Prostate gland (tissue), 2 donors: ENCODE data around the gene ARID4A. TPM values are rescaled to one million over a fixed set of nuclear protein-coding genes. Genes with fewer than 3 reads are reported as not detected.
"Not testable (repeated sequence)": the region's sequence is repeated elsewhere in the genome, so short reads cannot be mapped to it uniquely, and the experiment has no call there.

Source experiments
- DNase-seq: peaks from one replicate; pipeline ENCODE4 v3.0.0-alpha.2; 2019; ENCODE audit warnings: low spot score
- H3K27ac ChIP-seq, 2 donors: fragments of 200-600 bp; sonication (generic); 2 replicates each; pipeline ENCODE4 v1.5.1; 2017 to 2019
- H3K27me3 ChIP-seq: fragments of 200-600 bp; sonication (generic); replicated peaks from 2 replicates; pipeline ENCODE4 v1.5.1; 2019; ENCODE audit not compliant: insufficient read depth
- H3K36me3 ChIP-seq, 2 donors: fragments of 200-600 bp; sonication (generic); 1 replicate in 1 of 2; 2 replicates in 1 of 2; pipeline versions ENCODE4 v1.5.1 to v1.8.1; 2017 to 2019
- H3K4me1 ChIP-seq: fragments of 200-600 bp; sonication (generic); replicated peaks from 2 replicates; pipeline ENCODE4 v1.5.1; 2019
- H3K4me3 ChIP-seq, 2 donors: fragments of 200-600 bp; sonication (generic); 2 replicates each; pipeline ENCODE4 v1.5.1; 2017 to 2019
- H3K9me3 ChIP-seq: fragments of 200-600 bp; sonication (generic); 2 replicates; pipeline ENCODE4 v1.5.1; 2017
- CTCF ChIP-seq, 4 experiments: fragments of 200-600 bp in 2 of 4; fragments of 450-650 bp in 2 of 4; sonication (generic) in 2 of 4; IDR thresholded peaks; 1 replicate in 3 of 4; 2 replicates in 1 of 4; pipeline ENCODE4 v1.5.1; 2016 to 2019; ENCODE audit warnings: antibody characterized with exemption in 4 of 4, mild to moderate bottlenecking in 2 of 4, moderate library complexity in 2 of 4
- POLR2A ChIP-seq: fragments of 450-650 bp; IDR thresholded peaks from one replicate; pipeline ENCODE4 v1.6.1; 2016; ENCODE audit warnings: antibody characterized with exemption, mild to moderate bottlenecking
- POLR2AphosphoS5 ChIP-seq: sonication (generic); formaldehyde crosslinking; IDR thresholded peaks from one replicate; pipeline ENCODE4 v1.6.1; 2017; ENCODE audit warnings: antibody characterized with exemption
- WGBS: methylation state at CpG from one replicate; pipeline ENCODE4 v1.1.5; 2018; 5-methylcytosine and 5-hydroxymethylcytosine counted together
- intact Hi-C: fragments of 100-400 bp; cut with DNase I; formaldehyde crosslinking; loops from one replicate; pipeline ENCODE4 v1.14.2; 2022
- total RNA-seq, 2 donors: library from RNA; depleted of rRNA; stranded (reverse); fragments of >200 nt; gene quantifications; one replicate each; pipeline ENCODE4 v1.1.0, GENCODE V29; 2016

The ARID4A gene
- total RNA-seq, 2 donors from 2014 or later: 10.0 to 14.8 TPM

- no peak for DNase-seq
- no peak overlapping the region for H3K4me3 ChIP-seq
- H3K27ac ChIP-seq: no peak overlapping the region
- peaks cover 0 to 4% of the 10 kb centered on the region in 2 donors for H3K36me3 ChIP-seq
- no peaks in the 10 kb centered on the region for H3K27me3 ChIP-seq
- TF ChIP-seq POLR2A: no peak
- H3K4me1 ChIP-seq: no peaks in the 10 kb centered on the region
- intact Hi-C loops: no loop called here
- H3K9me3 ChIP-seq: no peaks in the 10 kb centered on the region
- 84% methylated on average over 1 of the region's 1 CpG for WGBS
Measured at GRCh38 chr14:58356268-58356667, 57.9 kb downstream of the ARID4A start.

- H3K4me1 ChIP-seq, H3K9me3 ChIP-seq, H3K27ac ChIP-seq, intact Hi-C loops, H3K27me3 ChIP-seq, H3K36me3 ChIP-seq, DNase-seq, H3K4me3 ChIP-seq: not testable (repeated sequence)
- WGBS: 76% methylated on average over 1 of the region's 1 CpG
Measured at GRCh38 chr14:58362272-58362671, 63.9 kb downstream of the ARID4A start.

- Histone ChIP-seq H3K27me3 (no peaks in the 10 kb centered on the region), H3K36me3 (peaks cover 0 to 3% of the 10 kb centered on the region in 2 donors), H3K4me1 (no peaks in the 10 kb centered on the region), H3K27ac (no peak overlapping the region), H3K9me3 (no peaks in the 10 kb centered on the region), H3K4me3 (no peak overlapping the region)
- 91% methylated on average over 3 of the region's 3 CpGs for whole genome bisulfite sequencing
- no peak for DNase-seq
- peak in 1 of 4 experiments; percentile 35 for TF ChIP-seq CTCF (IDR thresholded peaks at IDR 0.05)
- no peak for TF ChIP-seq POLR2A
- intact Hi-C loops: no loop called here
Measured at GRCh38 chr14:58362798-58363412, 64.5 kb downstream of the ARID4A start.

GRCh38 chr14:58364316-58364715, 66.0 kb downstream of the ARID4A start:
- Histone ChIP-seq H3K9me3 (no peaks in the 10 kb centered on the region), H3K4me3 (no peak overlapping the region), H3K27me3 (no peaks in the 10 kb centered on the region), H3K36me3 (peaks cover 0 to 3% of the 10 kb centered on the region in 2 donors), H3K27ac (no peak overlapping the region), H3K4me1 (no peaks in the 10 kb centered on the region)
- 91% methylated on average over 4 of the region's 4 CpGs for WGBS
- TF ChIP-seq CTCF (IDR thresholded peaks at IDR 0.05) (no peak), POLR2AphosphoS5 (no peak), POLR2A (no peak)
- DNase-seq: no peak
- intact Hi-C loops: no loop called here

- no peaks in the 10 kb centered on the region for H3K27me3 ChIP-seq
- H3K9me3 ChIP-seq: no peaks in the 10 kb centered on the region
- no peak overlapping the region for H3K27ac ChIP-seq
- 57% methylated on average over 3 of the region's 3 CpGs for WGBS
- DNase-seq: no peak
- no peaks in the 10 kb centered on the region for H3K36me3 ChIP-seq
- no peak overlapping the region for H3K4me3 ChIP-seq
- no peak for TF ChIP-seq CTCF (IDR thresholded peaks at IDR 0.05)
- TF ChIP-seq POLR2A: no peak
- TF ChIP-seq POLR2AphosphoS5: no peak
- intact Hi-C loops: no loop called here
- no peaks in the 10 kb centered on the region for H3K4me1 ChIP-seq
Measured at GRCh38 chr14:58367296-58367695, 68.9 kb downstream of the ARID4A start.

GRCh38 chr14:58368956-58369355, 70.6 kb downstream of the ARID4A start:
- no peaks in the 10 kb centered on the region for H3K4me1 ChIP-seq
- H3K36me3 ChIP-seq: no peaks in the 10 kb centered on the region
- no peaks in the 10 kb centered on the region for H3K9me3 ChIP-seq
- no peak overlapping the region for H3K27ac ChIP-seq
- DNase-seq: no peak
- TF ChIP-seq POLR2AphosphoS5 (no peak), POLR2A (no peak), CTCF (IDR thresholded peaks at IDR 0.05) (no peak)
- intact Hi-C loops: no loop called here
- no peak overlapping the region for H3K4me3 ChIP-seq
- WGBS: 97% methylated on average over 1 of the region's 1 CpG
- H3K27me3 ChIP-seq: no peaks in the 10 kb centered on the region
